SK-N-SH (cell line): Measurements from ENCODE around the gene PCOLCE2.

Source experiments
- GABPA ChIP-seq: IDR thresholded peaks from 2 replicates; pipeline ENCODE4 v1.4.0; 2012; ENCODE audit warnings: low read depth, mild to moderate bottlenecking
- TF ChIP-seq, protein P1 (sequence below): fragments of 200-600 bp; sonication (generic); IDR thresholded peaks from 2 replicates; pipeline ENCODE4 v1.6.1; 2017; ENCODE audit warnings: antibody characterized with exemption, mild to moderate bottlenecking, moderate library complexity

DNA sequence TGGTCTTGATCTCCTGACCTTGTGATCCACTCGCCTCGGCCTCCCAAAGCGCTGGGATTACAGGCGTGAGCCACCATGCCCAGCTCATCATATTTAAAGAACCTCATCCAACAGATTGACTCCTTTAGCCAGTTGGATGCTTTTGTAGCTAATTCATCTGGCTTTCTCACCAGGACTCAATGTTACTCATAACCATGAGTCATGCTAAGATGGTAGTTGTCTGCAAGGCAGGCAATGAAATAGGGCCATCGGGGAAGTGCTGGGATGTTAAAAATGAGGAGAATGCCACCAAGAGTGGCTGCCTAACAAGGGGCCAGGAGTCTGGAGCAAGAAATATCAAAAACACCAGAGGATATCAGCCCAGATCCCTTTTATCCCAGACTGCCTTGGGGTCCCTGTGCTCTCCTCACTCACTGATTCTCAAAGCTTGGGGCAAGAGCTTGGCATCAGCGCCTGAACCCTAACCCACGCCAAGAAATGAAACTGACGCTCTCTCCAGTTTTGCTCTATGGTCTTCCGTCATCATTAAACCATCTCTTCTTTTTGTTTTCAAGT, 7.4 kb upstream of the PCOLCE2 start:
- TF ChIP-seq, protein P1, sequence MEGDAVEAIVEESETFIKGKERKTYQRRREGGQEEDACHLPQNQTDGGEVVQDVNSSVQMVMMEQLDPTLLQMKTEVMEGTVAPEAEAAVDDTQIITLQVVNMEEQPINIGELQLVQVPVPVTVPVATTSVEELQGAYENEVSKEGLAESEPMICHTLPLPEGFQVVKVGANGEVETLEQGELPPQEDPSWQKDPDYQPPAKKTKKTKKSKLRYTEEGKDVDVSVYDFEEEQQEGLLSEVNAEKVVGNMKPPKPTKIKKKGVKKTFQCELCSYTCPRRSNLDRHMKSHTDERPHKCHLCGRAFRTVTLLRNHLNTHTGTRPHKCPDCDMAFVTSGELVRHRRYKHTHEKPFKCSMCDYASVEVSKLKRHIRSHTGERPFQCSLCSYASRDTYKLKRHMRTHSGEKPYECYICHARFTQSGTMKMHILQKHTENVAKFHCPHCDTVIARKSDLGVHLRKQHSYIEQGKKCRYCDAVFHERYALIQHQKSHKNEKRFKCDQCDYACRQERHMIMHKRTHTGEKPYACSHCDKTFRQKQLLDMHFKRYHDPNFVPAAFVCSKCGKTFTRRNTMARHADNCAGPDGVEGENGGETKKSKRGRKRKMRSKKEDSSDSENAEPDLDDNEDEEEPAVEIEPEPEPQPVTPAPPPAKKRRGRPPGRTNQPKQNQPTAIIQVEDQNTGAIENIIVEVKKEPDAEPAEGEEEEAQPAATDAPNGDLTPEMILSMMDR, result no peak
- no peak for TF ChIP-seq GABPA
